Measurements from ENCODE around the gene IGDCC3. TPM values are rescaled to one million over a fixed set of nuclear protein-coding genes. Genes with fewer than 3 reads are reported as not detected.

The IGDCC3 gene
- polyA plus RNA-seq, 2 of the 4 experiments (the other 2 are of a cell fraction) = 0.04 to 0.12 TPM

DNA sequence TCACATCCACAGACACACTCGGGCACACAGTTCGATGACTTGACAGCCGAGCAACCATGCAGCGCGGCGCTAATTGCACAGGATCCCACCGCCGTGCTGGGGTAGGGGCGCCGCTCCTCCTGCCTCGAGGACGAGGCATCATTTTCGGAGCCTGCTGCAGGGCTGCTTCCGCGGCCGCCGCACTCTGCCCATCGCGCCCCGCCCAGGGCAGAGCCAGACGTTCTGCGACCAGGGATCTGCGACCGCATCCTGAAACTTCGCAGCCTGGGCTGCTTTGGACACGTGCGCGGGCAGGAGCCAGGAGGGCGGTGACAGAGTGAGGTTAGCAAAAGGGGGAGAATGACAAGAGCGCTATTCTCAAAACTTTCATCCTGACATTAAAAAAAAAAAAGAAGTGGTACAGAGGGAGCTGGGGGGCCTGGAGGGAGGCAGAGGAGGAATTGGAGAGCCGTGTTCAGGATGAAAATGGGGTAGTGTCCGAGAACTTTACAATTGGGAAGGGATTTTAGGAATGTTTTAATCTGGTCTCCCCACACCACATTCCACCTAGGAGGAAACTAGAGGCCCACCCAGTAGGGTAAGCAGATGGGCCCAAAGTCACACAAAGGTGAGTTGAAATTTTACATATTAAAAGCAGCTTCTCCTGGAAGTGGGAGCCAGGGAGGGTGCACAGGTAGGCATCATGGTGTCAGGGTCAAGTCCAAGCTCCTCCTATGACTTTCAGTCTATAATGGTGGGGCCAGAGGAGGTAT lies 15.9 kb downstream of the IGDCC3 start:
- CTCF ChIA-PET = interaction anchor here (0.7 to 42.0 kb wide), 5 partner anchors 12 to 256 kb away, joined by 3 to 772 read pairs (median 4); partner anchors contain the start of gene IGDCC3
- Histone ChIP-seq H3K4me2 (no peak overlapping the region), H3K9me3 (no peaks in the 10 kb centered on the region), H3K27ac (no peak overlapping the region), H3K4me1 (no peaks in the 10 kb centered on the region), H3K4me3 (no peak overlapping the region)
- FAIRE-seq = no peak
- DNase-seq (ENCODE audit: low read depth in 1 of 2, low spot score in 1 of 2) = no peak
- POLR2A ChIA-PET = no interaction called here
- WGBS (ENCODE audit: missing lambda C conversion rate) = 89% methylated on average over 32 of the region's 32 CpGs
- no peak for ATAC-seq
- TF ChIP-seq, protein P1, sequence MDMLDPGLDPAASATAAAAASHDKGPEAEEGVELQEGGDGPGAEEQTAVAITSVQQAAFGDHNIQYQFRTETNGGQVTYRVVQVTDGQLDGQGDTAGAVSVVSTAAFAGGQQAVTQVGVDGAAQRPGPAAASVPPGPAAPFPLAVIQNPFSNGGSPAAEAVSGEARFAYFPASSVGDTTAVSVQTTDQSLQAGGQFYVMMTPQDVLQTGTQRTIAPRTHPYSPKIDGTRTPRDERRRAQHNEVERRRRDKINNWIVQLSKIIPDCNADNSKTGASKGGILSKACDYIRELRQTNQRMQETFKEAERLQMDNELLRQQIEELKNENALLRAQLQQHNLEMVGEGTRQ (IDR thresholded peaks at IDR 0.05) = no peak
- TF ChIP-seq CBX2 (IDR thresholded peaks at IDR 0.05; ENCODE audit: borderline replicate concordance, low read depth) = no peak
- TF ChIP-seq JUN (IDR thresholded peaks at IDR 0.05) = no peak
- no peak for TF ChIP-seq RAD21 (conservative IDR thresholded peaks at IDR 0.05 in 1 of 2, IDR thresholded peaks at IDR 0.05 in 1 of 2)
- TF ChIP-seq HOXA7 (CRISPR knock-in tag; IDR thresholded peaks at IDR 0.05) = no peak
- TF ChIP-seq HOXB5 (CRISPR knock-in tag; IDR thresholded peaks at IDR 0.05) = no peak
- no peak for TF ChIP-seq TFCP2L1 (CRISPR knock-in tag; IDR thresholded peaks at IDR 0.05)
- no peak for TF ChIP-seq FOSL2 (IDR thresholded peaks at IDR 0.05)
- TF ChIP-seq FOSL2 (CRISPR knock-in tag; IDR thresholded peaks at IDR 0.05) = no peak
- TF ChIP-seq CHD4 (IDR thresholded peaks at IDR 0.05; ENCODE audit: borderline replicate concordance) = no peak
- TF ChIP-seq HOXB13 (CRISPR knock-in tag; IDR thresholded peaks at IDR 0.05; ENCODE audit: low read depth) = no peak
- TF ChIP-seq RARB (CRISPR knock-in tag; IDR thresholded peaks at IDR 0.05) = no peak
- TF ChIP-seq ZFP36 (IDR thresholded peaks at IDR 0.05; ENCODE audit: borderline replicate concordance, partially characterized antibody) = no peak
- no peak for TF ChIP-seq CBX8 (IDR thresholded peaks at IDR 0.05)
- no peak for TF ChIP-seq ZSCAN20 (CRISPR knock-in tag; IDR thresholded peaks at IDR 0.05)
- no peak for TF ChIP-seq EHMT2 (IDR thresholded peaks at IDR 0.05; ENCODE audit: low read depth)
- TF ChIP-seq NPAS2 (CRISPR knock-in tag; IDR thresholded peaks at IDR 0.05; ENCODE audit: borderline replicate concordance) = no peak
- no peak for TF ChIP-seq HEYL (CRISPR knock-in tag; IDR thresholded peaks at IDR 0.05)
- no peak for TF ChIP-seq ZC3H11A (IDR thresholded peaks at IDR 0.05)

DNA sequence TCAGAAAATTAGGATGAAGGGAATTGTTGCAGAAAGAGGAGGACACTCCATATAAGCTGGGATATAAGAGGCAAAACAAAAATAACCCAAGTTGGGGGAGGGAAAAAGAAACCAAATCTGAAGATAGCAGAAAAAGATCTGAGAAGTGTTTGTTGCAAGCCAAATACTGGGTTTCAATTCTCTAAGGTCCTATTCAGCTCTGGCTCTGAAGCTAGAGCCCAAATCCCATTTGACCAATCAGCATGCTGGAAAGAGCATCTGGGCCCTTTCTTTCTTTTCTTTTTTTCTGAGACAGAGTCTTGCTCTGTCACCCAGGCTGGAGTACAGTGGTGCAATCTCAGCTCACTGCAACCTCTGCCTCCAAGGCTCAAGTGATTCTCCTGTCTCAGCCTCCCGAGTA lies 17.3 kb downstream of the IGDCC3 start:
- CTCF ChIA-PET = interaction anchor here (1.1 to 42.0 kb wide), 5 partner anchors 10 to 42 kb away, joined by 3 to 772 read pairs (median 8); partner anchors contain the start of gene IGDCC3
- no peak for ATAC-seq
- Histone ChIP-seq H3K4me3 (no peak overlapping the region), H3K9me3 (no peaks in the 10 kb centered on the region), H3K4me2 (no peak overlapping the region), H3K27ac (no peak overlapping the region), H3K4me1 (no peaks in the 10 kb centered on the region)
- DNase-seq (ENCODE audit: low read depth in 1 of 2, low spot score in 1 of 2) = no peak
- no peak for FAIRE-seq
- WGBS (ENCODE audit: missing lambda C conversion rate) = 94% methylated on average over 1 of the region's 1 CpG
- TF ChIP-seq HDAC2 (IDR thresholded peaks at IDR 0.05) (no peak), EP300 (IDR thresholded peaks at IDR 0.05) (no peak), ZSCAN20 (CRISPR knock-in tag; IDR thresholded peaks at IDR 0.05) (no peak), RCOR1 (IDR thresholded peaks at IDR 0.05; ENCODE audit: low read depth, low read length) (no peak), HOXB5 (CRISPR knock-in tag; IDR thresholded peaks at IDR 0.05) (no peak), ZC3H11A (IDR thresholded peaks at IDR 0.05) (no peak), JUN (IDR thresholded peaks at IDR 0.05) (no peak), KDM1A (IDR thresholded peaks at IDR 0.05; ENCODE audit: low read depth) (no peak), BHLHE40 (IDR thresholded peaks at IDR 0.05; ENCODE audit: low read depth, low read length) (no peak), CHD4 (IDR thresholded peaks at IDR 0.05; ENCODE audit: borderline replicate concordance) (no peak), NR3C1 (IDR thresholded peaks at IDR 0.05) (no peak)
- TF ChIP-seq, protein P2, sequence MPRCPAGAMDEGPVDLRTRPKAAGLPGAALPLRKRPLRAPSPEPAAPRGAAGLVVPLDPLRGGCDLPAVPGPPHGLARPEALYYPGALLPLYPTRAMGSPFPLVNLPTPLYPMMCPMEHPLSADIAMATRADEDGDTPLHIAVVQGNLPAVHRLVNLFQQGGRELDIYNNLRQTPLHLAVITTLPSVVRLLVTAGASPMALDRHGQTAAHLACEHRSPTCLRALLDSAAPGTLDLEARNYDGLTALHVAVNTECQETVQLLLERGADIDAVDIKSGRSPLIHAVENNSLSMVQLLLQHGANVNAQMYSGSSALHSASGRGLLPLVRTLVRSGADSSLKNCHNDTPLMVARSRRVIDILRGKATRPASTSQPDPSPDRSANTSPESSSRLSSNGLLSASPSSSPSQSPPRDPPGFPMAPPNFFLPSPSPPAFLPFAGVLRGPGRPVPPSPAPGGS (IDR thresholded peaks at IDR 0.05) = no peak
- POLR2A ChIA-PET = interaction anchor here (1.6 kb wide), 1 partner anchor 56 kb away, joined by 5 read pairs; the partner anchor contains the start of gene RNU5B-1

Data from A549 (cell line).